IMR-90 (cell line): ENCODE data around the gene CSAD. TPM values are rescaled to one million over a fixed set of nuclear protein-coding genes. Genes with fewer than 3 reads are reported as not detected.
A peak's percentile ranks its signal among the peaks of the same experiment; 100 is the strongest.

Source experiments
- ATAC-seq: fragments of 200-7000 bp; cut with Tn5 transposase; 2 replicates; pipeline ENCODE4 v1.9.1; 2020; ENCODE audit warnings: low read depth, mild to moderate bottlenecking, moderate library complexity
- BruUV-seq: library from RNA; stranded (reverse); fragments of 400-500 nt; replicated peaks from 2 replicates; lab custom pipeline; 2021; lab: Mats Ljungman, UMichigan
- CTCF ChIA-PET: fragments of 300-600 bp; formaldehyde crosslinking; extraction: SDS; loops from one replicate; lab custom pipeline; 2021; ENCODE audit warnings: antibody characterized with exemption; lab: Yijun Ruan, JAX
- POLR2A ChIA-PET: fragments of 300-600 bp; sonication (Branson Sonifier 250); formaldehyde crosslinking; loops from one replicate; lab custom pipeline; 2022; ENCODE audit warnings: antibody characterized with exemption; ENCODE audit not compliant: unreplicated experiment; lab: Charles Lee
- DNase-seq: peaks from one replicate; pipeline ENCODE4 v3.0.0; 2013
- H2AFZ ChIP-seq: replicated peaks from 2 replicates; pipeline ENCODE3; 2013; ENCODE audit warnings: low read length, mild to moderate bottlenecking; ENCODE audit not compliant: poor library complexity
- H2AK5ac ChIP-seq: 2 replicates; pipeline ENCODE4 v1.6.1; 2013; ENCODE audit warnings: low read depth, low read length, inconsistent platforms
- H2AK9ac ChIP-seq: replicated peaks from 2 replicates; pipeline ENCODE3; 2013; ENCODE audit warnings: mild to moderate bottlenecking, low read depth, low read length, moderate library complexity; ENCODE audit not compliant: poor library complexity
- H2BK120ac ChIP-seq: 2 replicates; pipeline ENCODE4 v1.6.1; 2013; ENCODE audit warnings: low read depth, low read length, inconsistent platforms
- H2BK15ac ChIP-seq: 3 replicates; pipeline ENCODE4 v1.6.1; 2013; ENCODE audit warnings: low read depth, low read length, inconsistent platforms
- H2BK20ac ChIP-seq: 2 replicates; pipeline ENCODE4 v1.6.1; 2013; ENCODE audit warnings: low read depth, mild to moderate bottlenecking, inconsistent platforms, low read length, moderate library complexity
- H2BK5ac ChIP-seq: 2 replicates; pipeline ENCODE4 v1.6.1; 2013; ENCODE audit warnings: mild to moderate bottlenecking, low read depth, low read length, inconsistent platforms; ENCODE audit not compliant: poor library complexity, severe bottlenecking
- H3K14ac ChIP-seq: replicated peaks from 2 replicates; pipeline ENCODE4 v1.6.1; 2013; ENCODE audit warnings: low read depth, low read length, inconsistent platforms
- H3K18ac ChIP-seq: 2 replicates; pipeline ENCODE4 v1.6.1; 2013; ENCODE audit warnings: low read depth, low read length, control low read depth
- H3K23ac ChIP-seq: 2 replicates; pipeline ENCODE4 v1.6.1; 2013; ENCODE audit warnings: low read depth, low read length, inconsistent platforms
- H3K27ac ChIP-seq: 2 replicates; pipeline ENCODE4 v1.5.1; 2013; ENCODE audit warnings: mild to moderate bottlenecking, control low read depth, low read length; ENCODE audit not compliant: insufficient read depth
- H3K27me3 ChIP-seq: 2 replicates; pipeline ENCODE4 v1.6.1; 2013; ENCODE audit warnings: low read length; ENCODE audit not compliant: control insufficient read depth, insufficient read depth
- H3K36me3 ChIP-seq: 2 replicates; pipeline ENCODE4 v1.6.1; 2013; ENCODE audit warnings: low read length, mixed read lengths; ENCODE audit not compliant: control insufficient read depth, insufficient read depth
- H3K4ac ChIP-seq: 2 replicates; pipeline ENCODE4 v1.6.1; 2013; ENCODE audit warnings: low read depth, low read length, inconsistent platforms
- H3K4me1 ChIP-seq: 2 replicates; pipeline ENCODE4 v1.6.1; 2013; ENCODE audit warnings: low read length, mixed read lengths; ENCODE audit not compliant: control insufficient read depth, insufficient read depth
- H3K4me2 ChIP-seq: 2 replicates; pipeline ENCODE4 v1.6.1; 2013; ENCODE audit warnings: low read depth, mild to moderate bottlenecking, control low read depth, low read length, moderate library complexity
- H3K4me3 ChIP-seq: 2 replicates; pipeline ENCODE4 v1.5.1; 2013; ENCODE audit warnings: low read depth, mild to moderate bottlenecking, control low read depth, low read length, moderate library complexity; ENCODE audit not compliant: insufficient read depth
- H3K56ac ChIP-seq: 2 replicates; pipeline ENCODE4 v1.6.1; 2013; ENCODE audit warnings: low read length, inconsistent platforms; ENCODE audit not compliant: insufficient read depth; ENCODE audit errors: extremely low read depth
- H3K79me1 ChIP-seq, 2 experiments: 2 replicates each; pipeline ENCODE4 v1.6.1; 2013; ENCODE audit warnings: low read length in 2 of 2, inconsistent platforms in 1 of 2, low read depth in 1 of 2
- H3K9ac ChIP-seq: 2 replicates; pipeline ENCODE4 v1.6.1; 2013; ENCODE audit warnings: low read depth, low read length, control low read depth
- H3K9me1 ChIP-seq: 2 replicates; pipeline ENCODE4 v1.6.1; 2013; ENCODE audit warnings: low read length, inconsistent platforms; ENCODE audit not compliant: insufficient read depth
- H3K9me3 ChIP-seq: 2 replicates; pipeline ENCODE4 v1.6.1; 2013; ENCODE audit warnings: low read length; ENCODE audit not compliant: control insufficient read depth, insufficient read depth
- H4K20me1 ChIP-seq: 2 replicates; pipeline ENCODE4 v1.6.1; 2013; ENCODE audit warnings: low read length, inconsistent platforms; ENCODE audit not compliant: insufficient read depth
- H4K5ac ChIP-seq: 2 replicates; pipeline ENCODE4 v1.6.1; 2013; ENCODE audit warnings: mild to moderate bottlenecking, low read depth, low read length, control low read depth
- H4K8ac ChIP-seq, 2 experiments: 2 replicates each; pipeline ENCODE4 v1.6.1; 2013; ENCODE audit warnings: low read depth in 2 of 2, low read length in 2 of 2, control low read depth in 1 of 2, inconsistent platforms in 1 of 2
- H4K91ac ChIP-seq: 2 replicates; pipeline ENCODE4 v1.6.1; 2013; ENCODE audit warnings: low read depth, low read length, inconsistent platforms; ENCODE audit not compliant: insufficient read depth
- BHLHE40 ChIP-seq: fragments of 150-350 bp; IDR thresholded peaks from 2 replicates; pipeline ENCODE4 v1.6.1; 2016; ENCODE audit warnings: mild to moderate bottlenecking, low read depth, low read length
- CEBPB ChIP-seq: IDR thresholded peaks from 2 replicates; pipeline ENCODE4 v1.6.1; 2012; ENCODE audit warnings: low read depth, low read length, improper control_type of control experiment
- CHD1 ChIP-seq: IDR thresholded peaks from 2 replicates; pipeline ENCODE4 v1.6.1; 2012; ENCODE audit warnings: low read depth, low read length, improper control_type of control experiment
- FOS ChIP-seq: fragments of 150-350 bp; IDR thresholded peaks from 2 replicates; pipeline ENCODE4 v1.6.1; 2016; ENCODE audit warnings: low read depth, low read length
- MAZ ChIP-seq: IDR thresholded peaks from 2 replicates; pipeline ENCODE4 v1.6.1; 2012; ENCODE audit warnings: low read depth, mild to moderate bottlenecking, low read length, improper control_type of control experiment, moderate library complexity, borderline replicate concordance
- MXI1 ChIP-seq: IDR thresholded peaks from 2 replicates; pipeline ENCODE4 v1.6.1; 2012; ENCODE audit warnings: low read depth, mild to moderate bottlenecking, low read length, moderate library complexity, borderline replicate concordance
- NFE2L2 ChIP-seq: fragments of 150-350 bp; IDR thresholded peaks from 2 replicates; pipeline ENCODE4 v1.6.1; 2016; ENCODE audit warnings: low read depth, mild to moderate bottlenecking, low read length
- POLR2A ChIP-seq: IDR thresholded peaks from 2 replicates; pipeline ENCODE4 v1.6.1; 2012; ENCODE audit warnings: mild to moderate bottlenecking, low read depth, low read length
- RAD21 ChIP-seq: IDR thresholded peaks from 2 replicates; pipeline ENCODE4 v1.6.1; 2012; ENCODE audit warnings: low read length, improper control_type of control experiment
- RCOR1 ChIP-seq: IDR thresholded peaks from 2 replicates; pipeline ENCODE4 v1.6.1; 2012; ENCODE audit warnings: mild to moderate bottlenecking, low read length, improper control_type of control experiment; ENCODE audit not compliant: insufficient replicate concordance
- RFX5 ChIP-seq: IDR thresholded peaks from 2 replicates; pipeline ENCODE4 v1.8.0; 2012; ENCODE audit warnings: low read depth, mild to moderate bottlenecking, low read length, moderate library complexity
- WGBS, 2 experiments: methylation state at CpG; one replicate each; pipeline versions ENCODE4 v1.1.5 to v1.1.7; 2013; ENCODE audit warnings: missing lambda C conversion rate in 2 of 2; ENCODE audit not compliant: insufficient read length in 1 of 2; ENCODE audit errors: extremely low coverage in 2 of 2; 5-methylcytosine and 5-hydroxymethylcytosine counted together
- dilution Hi-C: fragments of 300-500 bp; cut with HindIII; formaldehyde crosslinking; loops from one replicate; pipeline ENCODE4 v1.14.3; 2018; ENCODE audit warnings: low sequenced_read_pairs; ENCODE audit not compliant: unreplicated experiment
- in situ Hi-C: fragments of 300-500 bp; cut with MboI; formaldehyde crosslinking; loops from 3 replicates; pipeline ENCODE4 v1.14.3; 2019; ENCODE audit warnings: low sequenced_read_pairs, inconsistent platforms, mixed read lengths
- intact Hi-C: fragments of 100-400 bp; cut with micrococcal nuclease; formaldehyde crosslinking; loops from 2 replicates; pipeline ENCODE4 v1.10.0; 2022
- polyA plus RNA-seq, 3 experiments: library from polyadenylated mRNA; depleted of rRNA; stranded (reverse); fragments of >200 nt; gene quantifications; 2 replicates each; pipeline ENCODE4 v1.2.3, GENCODE V29; 2012; ENCODE audit warnings: low replicate concordance in 1 of 3
- total RNA-seq: library from RNA; depleted of rRNA; stranded (reverse); fragments of >200 nt; gene quantifications from 2 replicates; pipeline ENCODE4 v1.2.3, GENCODE V29; 2012
- TF ChIP-seq, protein P1 (sequence below): fragments of 150-350 bp; IDR thresholded peaks from 2 replicates; pipeline ENCODE4 v1.6.1; 2017; ENCODE audit warnings: mild to moderate bottlenecking, antibody characterized with exemption, low read length, low read depth
- TF ChIP-seq, protein P2 (sequence below): fragments of 150-350 bp; IDR thresholded peaks from 2 replicates; pipeline ENCODE4 v1.6.1; 2016; ENCODE audit warnings: low read depth, mild to moderate bottlenecking, low read length, moderate library complexity, borderline replicate concordance
- TF ChIP-seq, protein P3 (sequence below): conservative IDR thresholded peaks from 2 replicates; pipeline ENCODE4 v1.5.1; 2012; ENCODE audit warnings: mild to moderate bottlenecking, low read depth, low read length, improper control_type of control experiment

CSAD gene
- total and polyA plus RNA-seq, 2 of the 4 experiments (the other 2 are of a cell fraction), result 5.4 to 45.6 TPM

DNA sequence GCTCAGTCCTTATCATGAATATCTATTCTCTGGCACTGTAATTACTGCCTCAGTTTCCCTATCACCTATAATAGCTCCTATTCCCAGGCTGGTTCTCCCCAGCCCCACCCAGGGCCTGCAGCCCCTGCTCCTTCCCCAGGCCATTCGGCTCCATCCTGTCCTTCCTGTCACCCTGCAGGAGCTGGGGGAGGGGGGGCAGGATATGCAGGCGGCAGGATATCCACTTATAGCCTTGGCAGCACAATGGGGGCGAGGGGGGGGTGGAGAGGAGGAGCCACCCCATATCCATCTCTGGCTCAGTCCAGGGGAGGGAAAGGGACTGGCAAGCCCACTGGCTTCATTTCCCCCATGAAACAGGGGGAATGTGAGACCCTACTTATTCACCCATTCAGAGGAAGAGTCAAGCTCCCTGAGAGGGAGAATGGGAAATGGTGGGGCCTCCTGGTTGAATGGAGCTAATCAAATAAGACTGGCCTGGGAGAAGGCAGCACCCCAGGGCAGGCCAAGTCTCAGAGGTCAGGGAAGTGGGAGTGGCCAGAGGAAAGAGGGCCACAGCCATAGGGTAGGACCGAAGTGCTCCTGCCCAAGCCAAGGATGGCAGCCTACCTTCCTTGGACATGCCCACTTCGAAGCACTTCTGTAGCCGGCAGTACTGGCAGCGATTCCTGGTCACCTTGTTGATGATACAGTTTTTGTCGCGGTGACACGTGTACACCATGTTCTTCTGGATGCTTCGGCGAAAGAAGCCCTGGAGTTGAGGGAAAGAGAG is 34.1 kb upstream of the CSAD start:
- no peak for ATAC-seq
- no peak for DNase-seq
- peak overlapping the region; percentile 44 for H2AK9ac ChIP-seq
- no peaks in the 10 kb centered on the region for H3K27me3 ChIP-seq
- H3K36me3 ChIP-seq, result peaks cover 44% of the 10 kb centered on the region
- H3K9me1 ChIP-seq, result peaks cover 11% of the 10 kb centered on the region
- H3K18ac ChIP-seq, result no peak overlapping the region
- no peak overlapping the region for H4K8ac ChIP-seq
- H3K9me3 ChIP-seq, result no peaks in the 10 kb centered on the region
- ChIA-PET CTCF (interaction anchor here (0.9 kb wide), 1 partner anchor 106 kb away, joined by 3 read pairs; the partner anchor contains the start of gene AAAS), POLR2A (interaction anchor here (1.0 kb wide), 1 partner anchor 136 kb away, joined by 7 read pairs; the partner anchor contains the start of gene SPRYD3)
- WGBS, 2 experiments, result 94% methylated on average over 5 of the region's 12 CpGs; no CpG with 5 or more reads in 1 of the 2 experiments
- no peak overlapping the region for H2BK15ac ChIP-seq
- H2AFZ ChIP-seq, result no peak overlapping the region
- intact Hi-C loops, result loop anchor here (5.0 to 10.0 kb wide), 2 partner anchors 110 to 292 kb away; partner anchors contain the start of genes AAAS and NPFF
- no peak overlapping the region for H3K4ac ChIP-seq
- no peak overlapping the region for H2AK5ac ChIP-seq
- no TSS peak for BruUV-seq
- H3K23ac ChIP-seq, result no peak overlapping the region
- dilution Hi-C loops, result no loop called here
- H3K9ac ChIP-seq, result no peak overlapping the region
- no peak overlapping the region for H3K4me3 ChIP-seq
- H3K27ac ChIP-seq, result no peak overlapping the region
- no peak overlapping the region for H4K5ac ChIP-seq
- H2BK120ac ChIP-seq, result no peak overlapping the region
- no peak overlapping the region for H3K14ac ChIP-seq
- H3K4me2 ChIP-seq, result no peak overlapping the region
- in situ Hi-C loops, result loop anchor here (5.0 to 10.0 kb wide), 2 partner anchors 72 to 300 kb away; no protein-coding TSS in a partner anchor
- peaks cover 34 to 64% of the 10 kb centered on the region in 2 experiments for H3K79me1 ChIP-seq
- peaks cover 19% of the 10 kb centered on the region for H3K4me1 ChIP-seq
- H3K56ac ChIP-seq, result no peak overlapping the region
- H4K20me1 ChIP-seq, result peaks cover 8% of the 10 kb centered on the region; the same call in 1 of the 2 replicates
- no peak overlapping the region for H2BK20ac ChIP-seq
- no peak overlapping the region for H4K91ac ChIP-seq
- no peak overlapping the region for H2BK5ac ChIP-seq
- no peak for TF ChIP-seq POLR2A
- TF ChIP-seq MXI1, result no peak
- TF ChIP-seq, protein P1, sequence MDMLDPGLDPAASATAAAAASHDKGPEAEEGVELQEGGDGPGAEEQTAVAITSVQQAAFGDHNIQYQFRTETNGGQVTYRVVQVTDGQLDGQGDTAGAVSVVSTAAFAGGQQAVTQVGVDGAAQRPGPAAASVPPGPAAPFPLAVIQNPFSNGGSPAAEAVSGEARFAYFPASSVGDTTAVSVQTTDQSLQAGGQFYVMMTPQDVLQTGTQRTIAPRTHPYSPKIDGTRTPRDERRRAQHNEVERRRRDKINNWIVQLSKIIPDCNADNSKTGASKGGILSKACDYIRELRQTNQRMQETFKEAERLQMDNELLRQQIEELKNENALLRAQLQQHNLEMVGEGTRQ, result no peak
- TF ChIP-seq CHD1, result no peak
- no peak for TF ChIP-seq CEBPB
- TF ChIP-seq MAZ, result no peak
- TF ChIP-seq NFE2L2, result no peak
- TF ChIP-seq RFX5, result no peak
- TF ChIP-seq RAD21, result no peak
- TF ChIP-seq, protein P2, sequence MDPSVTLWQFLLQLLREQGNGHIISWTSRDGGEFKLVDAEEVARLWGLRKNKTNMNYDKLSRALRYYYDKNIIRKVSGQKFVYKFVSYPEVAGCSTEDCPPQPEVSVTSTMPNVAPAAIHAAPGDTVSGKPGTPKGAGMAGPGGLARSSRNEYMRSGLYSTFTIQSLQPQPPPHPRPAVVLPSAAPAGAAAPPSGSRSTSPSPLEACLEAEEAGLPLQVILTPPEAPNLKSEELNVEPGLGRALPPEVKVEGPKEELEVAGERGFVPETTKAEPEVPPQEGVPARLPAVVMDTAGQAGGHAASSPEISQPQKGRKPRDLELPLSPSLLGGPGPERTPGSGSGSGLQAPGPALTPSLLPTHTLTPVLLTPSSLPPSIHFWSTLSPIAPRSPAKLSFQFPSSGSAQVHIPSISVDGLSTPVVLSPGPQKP, result no peak
- no peak for TF ChIP-seq BHLHE40
- no peak for TF ChIP-seq RCOR1
- no peak for TF ChIP-seq FOS
- TF ChIP-seq, protein P3, sequence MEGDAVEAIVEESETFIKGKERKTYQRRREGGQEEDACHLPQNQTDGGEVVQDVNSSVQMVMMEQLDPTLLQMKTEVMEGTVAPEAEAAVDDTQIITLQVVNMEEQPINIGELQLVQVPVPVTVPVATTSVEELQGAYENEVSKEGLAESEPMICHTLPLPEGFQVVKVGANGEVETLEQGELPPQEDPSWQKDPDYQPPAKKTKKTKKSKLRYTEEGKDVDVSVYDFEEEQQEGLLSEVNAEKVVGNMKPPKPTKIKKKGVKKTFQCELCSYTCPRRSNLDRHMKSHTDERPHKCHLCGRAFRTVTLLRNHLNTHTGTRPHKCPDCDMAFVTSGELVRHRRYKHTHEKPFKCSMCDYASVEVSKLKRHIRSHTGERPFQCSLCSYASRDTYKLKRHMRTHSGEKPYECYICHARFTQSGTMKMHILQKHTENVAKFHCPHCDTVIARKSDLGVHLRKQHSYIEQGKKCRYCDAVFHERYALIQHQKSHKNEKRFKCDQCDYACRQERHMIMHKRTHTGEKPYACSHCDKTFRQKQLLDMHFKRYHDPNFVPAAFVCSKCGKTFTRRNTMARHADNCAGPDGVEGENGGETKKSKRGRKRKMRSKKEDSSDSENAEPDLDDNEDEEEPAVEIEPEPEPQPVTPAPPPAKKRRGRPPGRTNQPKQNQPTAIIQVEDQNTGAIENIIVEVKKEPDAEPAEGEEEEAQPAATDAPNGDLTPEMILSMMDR, result no peak
